ENCODE data around the gene WWP2. TPM values are rescaled to one million over a fixed set of nuclear protein-coding genes. Genes with fewer than 3 reads are reported as not detected.

Gene WWP2
- polyA plus RNA-seq, 1 donor from 2014 or later: 61.5 TPM

GRCh38 chr16:69932228-69932627, 170.1 kb downstream of the WWP2 start:
- H3K4me1 Mint-ChIP-seq: no peaks in the 10 kb centered on the region
- H3K27me3 Mint-ChIP-seq: no peaks in the 10 kb centered on the region
- H3K27ac Mint-ChIP-seq: no peak overlapping the region
- no peak overlapping the region for H3K4me3 Mint-ChIP-seq
- H3K36me3 Mint-ChIP-seq: no peaks in the 10 kb centered on the region
- no peaks in the 10 kb centered on the region for H3K9me3 Mint-ChIP-seq

- no peak overlapping the region for H3K27ac Mint-ChIP-seq
- no peak overlapping the region for H3K4me3 Mint-ChIP-seq
- H3K9me3 Mint-ChIP-seq: no peaks in the 10 kb centered on the region
- no peaks in the 10 kb centered on the region for H3K36me3 Mint-ChIP-seq
- H3K27me3 Mint-ChIP-seq: no peaks in the 10 kb centered on the region
- H3K4me1 Mint-ChIP-seq: no peaks in the 10 kb centered on the region
Measured at GRCh38 chr16:69932691-69933392, 170.7 kb downstream of the WWP2 start.

GRCh38 chr16:69934044-69934443, 171.9 kb downstream of the WWP2 start:
- Mint-ChIP-seq H3K36me3 (no peaks in the 10 kb centered on the region), H3K27me3 (no peaks in the 10 kb centered on the region), H3K27ac (peak overlapping the region in 1 of 3 donors; percentile 84), H3K4me3 (no peak overlapping the region), H3K4me1 (no peaks in the 10 kb centered on the region), H3K9me3 (no peaks in the 10 kb centered on the region)

DNA sequence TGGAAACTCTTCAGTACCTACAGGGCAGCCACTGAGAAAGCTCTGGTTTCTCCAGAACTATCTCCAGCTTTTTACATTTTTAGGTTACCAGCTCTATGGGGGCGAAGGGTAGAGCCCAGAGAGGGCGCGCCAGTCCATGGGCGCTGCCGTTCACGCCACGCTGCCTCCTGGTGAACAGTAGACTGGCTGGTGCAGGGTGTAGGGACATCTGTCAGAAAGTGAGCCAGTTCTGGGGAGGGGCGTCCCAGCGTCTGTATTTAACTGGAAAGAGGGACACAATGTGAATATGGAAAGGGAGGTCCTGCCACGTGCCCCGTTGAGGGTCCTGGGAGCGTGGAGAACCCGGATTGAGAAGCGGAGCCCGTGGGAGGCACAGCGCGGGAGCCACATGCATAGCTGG, 172.6 kb downstream of the WWP2 start:
- Mint-ChIP-seq H3K9me3 (no peaks in the 10 kb centered on the region), H3K36me3 (no peaks in the 10 kb centered on the region), H3K27ac (no peak overlapping the region), H3K4me1 (no peaks in the 10 kb centered on the region), H3K4me3 (no peak overlapping the region), H3K27me3 (no peaks in the 10 kb centered on the region)

GRCh38 chr16:69935278-69935711, 173.2 kb downstream of the WWP2 start:
- Mint-ChIP-seq H3K36me3 (peaks cover 2% of the 10 kb centered on the region), H3K27me3 (no peaks in the 10 kb centered on the region), H3K4me1 (no peaks in the 10 kb centered on the region), H3K9me3 (no peaks in the 10 kb centered on the region), H3K4me3 (no peak overlapping the region), H3K27ac (no peak overlapping the region)

GRCh38 chr16:69935740-69936139, 173.6 kb downstream of the WWP2 start:
- Mint-ChIP-seq H3K27me3 (no peaks in the 10 kb centered on the region), H3K4me3 (no peak overlapping the region), H3K27ac (no peak overlapping the region), H3K4me1 (no peaks in the 10 kb centered on the region), H3K36me3 (peaks cover 2% of the 10 kb centered on the region), H3K9me3 (no peaks in the 10 kb centered on the region)

DNA sequence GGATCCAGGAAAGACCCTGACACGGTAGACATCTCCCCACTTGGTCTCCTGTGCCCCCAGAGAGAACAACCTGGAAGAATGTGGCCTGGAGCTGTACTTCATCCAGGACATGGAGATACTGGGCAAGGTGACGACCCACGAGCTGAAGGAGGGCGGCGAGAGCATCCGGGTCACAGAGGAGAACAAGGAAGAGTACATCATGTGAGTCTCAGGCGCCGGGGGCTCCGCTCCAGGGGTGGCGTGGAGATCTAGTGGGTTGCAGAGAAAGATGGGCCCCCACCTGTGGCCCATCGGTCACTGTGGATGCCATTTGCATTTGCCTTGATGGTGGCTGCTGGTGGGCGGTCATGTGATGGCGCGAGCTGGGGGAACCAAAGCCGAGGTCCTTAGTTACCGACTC, 174.1 kb downstream of the WWP2 start:
- Mint-ChIP-seq H3K27ac (no peak overlapping the region), H3K27me3 (no peaks in the 10 kb centered on the region), H3K4me3 (no peak overlapping the region), H3K9me3 (no peaks in the 10 kb centered on the region), H3K4me1 (no peaks in the 10 kb centered on the region), H3K36me3 (peaks cover 2% of the 10 kb centered on the region)

- Mint-ChIP-seq H3K27ac (peak overlapping the region in 1 of 3 donors; percentile 23), H3K4me1 (no peaks in the 10 kb centered on the region), H3K4me3 (no peak overlapping the region), H3K9me3 (no peaks in the 10 kb centered on the region), H3K36me3 (peaks cover 2% of the 10 kb centered on the region), H3K27me3 (no peaks in the 10 kb centered on the region)
Measured at GRCh38 chr16:69936751-69937211, 174.6 kb downstream of the WWP2 start.

DNA sequence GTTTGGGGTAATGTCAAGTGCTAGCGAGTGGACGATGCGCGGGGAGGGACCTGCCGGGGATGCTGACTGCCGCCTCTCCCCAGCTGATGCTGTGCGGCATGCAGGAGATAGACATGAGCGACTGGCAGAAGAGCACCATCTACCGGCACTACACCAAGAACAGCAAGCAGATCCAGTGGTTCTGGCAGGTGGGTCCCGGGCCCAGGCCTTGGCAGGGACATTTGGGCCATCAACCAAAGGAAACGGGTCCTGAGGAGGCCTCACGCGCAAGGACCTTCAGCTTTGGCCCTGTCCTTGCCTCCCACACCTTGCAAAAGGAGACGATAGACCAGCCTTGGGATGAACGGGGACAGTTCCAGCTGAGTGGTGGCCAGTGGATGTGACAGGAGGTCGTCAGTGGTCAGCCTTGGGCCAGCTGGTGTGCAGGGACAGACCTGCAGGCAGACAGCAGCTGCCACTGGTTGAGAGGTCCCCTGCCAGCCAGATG, 175.4 kb downstream of the WWP2 start:
- H3K36me3 Mint-ChIP-seq: peaks cover 2% of the 10 kb centered on the region
- H3K4me1 Mint-ChIP-seq: no peaks in the 10 kb centered on the region
- H3K27me3 Mint-ChIP-seq: no peaks in the 10 kb centered on the region
- no peak overlapping the region for H3K4me3 Mint-ChIP-seq
- no peaks in the 10 kb centered on the region for H3K9me3 Mint-ChIP-seq
- H3K27ac Mint-ChIP-seq: no peak overlapping the region

- no peaks in the 10 kb centered on the region for H3K9me3 Mint-ChIP-seq
- H3K4me1 Mint-ChIP-seq: no peaks in the 10 kb centered on the region
- H3K27me3 Mint-ChIP-seq: no peaks in the 10 kb centered on the region
- no peak overlapping the region for H3K4me3 Mint-ChIP-seq
- H3K27ac Mint-ChIP-seq: no peak overlapping the region
- peaks cover 4% of the 10 kb centered on the region for H3K36me3 Mint-ChIP-seq
Measured at GRCh38 chr16:69938981-69939820, 177.1 kb downstream of the WWP2 start.

DNA sequence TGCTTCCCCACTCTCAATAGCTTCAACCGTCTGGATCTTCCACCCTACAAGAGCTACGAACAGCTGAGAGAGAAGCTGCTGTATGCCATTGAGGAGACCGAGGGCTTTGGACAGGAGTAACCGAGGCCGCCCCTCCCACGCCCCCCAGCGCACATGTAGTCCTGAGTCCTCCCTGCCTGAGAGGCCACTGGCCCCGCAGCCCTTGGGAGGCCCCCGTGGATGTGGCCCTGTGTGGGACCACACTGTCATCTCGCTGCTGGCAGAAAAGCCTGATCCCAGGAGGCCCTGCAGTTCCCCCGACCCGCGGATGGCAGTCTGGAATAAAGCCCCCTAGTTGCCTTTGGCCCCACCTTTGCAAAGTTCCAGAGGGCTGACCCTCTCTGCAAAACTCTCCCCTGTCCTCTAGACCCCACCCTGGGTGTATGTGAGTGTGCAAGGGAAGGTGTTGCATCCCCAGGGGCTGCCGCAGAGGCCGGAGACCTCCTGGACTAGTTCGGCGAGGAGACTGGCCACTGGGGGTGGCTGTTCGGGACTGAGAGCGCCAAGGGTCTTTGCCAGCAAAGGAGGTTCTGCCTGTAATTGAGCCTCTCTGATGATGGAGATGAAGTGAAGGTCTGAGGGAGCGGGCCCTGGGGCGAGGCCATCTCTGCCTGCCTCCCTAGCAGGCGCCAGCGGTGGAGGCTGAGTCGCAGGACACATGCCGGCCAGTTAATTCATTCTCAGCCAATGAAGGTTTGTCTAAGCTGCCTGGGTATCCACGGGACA, 177.9 kb downstream of the WWP2 start:
- no peak overlapping the region for H3K27ac Mint-ChIP-seq
- no peak overlapping the region for H3K4me3 Mint-ChIP-seq
- no peaks in the 10 kb centered on the region for H3K9me3 Mint-ChIP-seq
- no peaks in the 10 kb centered on the region for H3K4me1 Mint-ChIP-seq
- H3K36me3 Mint-ChIP-seq: peaks cover 4% of the 10 kb centered on the region
- no peaks in the 10 kb centered on the region for H3K27me3 Mint-ChIP-seq

DNA sequence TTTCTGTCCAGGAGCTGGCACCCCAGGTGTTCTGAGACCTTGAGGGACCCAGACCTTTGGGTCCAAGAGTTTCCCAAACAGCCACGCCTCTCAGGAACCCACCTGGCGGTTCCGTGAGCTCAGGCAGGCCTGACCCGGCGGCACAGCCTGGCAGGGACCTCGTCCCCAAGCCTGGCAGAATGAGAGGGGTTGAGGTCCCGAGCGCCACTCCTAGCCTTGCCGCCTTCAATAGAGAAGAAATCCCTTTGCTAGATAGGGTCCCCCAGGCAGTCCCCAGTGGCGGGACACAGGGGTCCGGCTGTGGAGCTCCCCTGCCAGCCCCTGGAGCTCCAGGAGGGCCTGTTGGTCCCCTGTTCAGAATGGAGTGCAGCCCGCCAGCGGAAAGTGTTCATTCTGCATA, 178.5 kb downstream of the WWP2 start:
- no peak overlapping the region for H3K4me3 Mint-ChIP-seq
- no peaks in the 10 kb centered on the region for H3K9me3 Mint-ChIP-seq
- no peaks in the 10 kb centered on the region for H3K27me3 Mint-ChIP-seq
- no peak overlapping the region for H3K27ac Mint-ChIP-seq
- H3K36me3 Mint-ChIP-seq: peaks cover 4% of the 10 kb centered on the region
- H3K4me1 Mint-ChIP-seq: no peaks in the 10 kb centered on the region

DNA sequence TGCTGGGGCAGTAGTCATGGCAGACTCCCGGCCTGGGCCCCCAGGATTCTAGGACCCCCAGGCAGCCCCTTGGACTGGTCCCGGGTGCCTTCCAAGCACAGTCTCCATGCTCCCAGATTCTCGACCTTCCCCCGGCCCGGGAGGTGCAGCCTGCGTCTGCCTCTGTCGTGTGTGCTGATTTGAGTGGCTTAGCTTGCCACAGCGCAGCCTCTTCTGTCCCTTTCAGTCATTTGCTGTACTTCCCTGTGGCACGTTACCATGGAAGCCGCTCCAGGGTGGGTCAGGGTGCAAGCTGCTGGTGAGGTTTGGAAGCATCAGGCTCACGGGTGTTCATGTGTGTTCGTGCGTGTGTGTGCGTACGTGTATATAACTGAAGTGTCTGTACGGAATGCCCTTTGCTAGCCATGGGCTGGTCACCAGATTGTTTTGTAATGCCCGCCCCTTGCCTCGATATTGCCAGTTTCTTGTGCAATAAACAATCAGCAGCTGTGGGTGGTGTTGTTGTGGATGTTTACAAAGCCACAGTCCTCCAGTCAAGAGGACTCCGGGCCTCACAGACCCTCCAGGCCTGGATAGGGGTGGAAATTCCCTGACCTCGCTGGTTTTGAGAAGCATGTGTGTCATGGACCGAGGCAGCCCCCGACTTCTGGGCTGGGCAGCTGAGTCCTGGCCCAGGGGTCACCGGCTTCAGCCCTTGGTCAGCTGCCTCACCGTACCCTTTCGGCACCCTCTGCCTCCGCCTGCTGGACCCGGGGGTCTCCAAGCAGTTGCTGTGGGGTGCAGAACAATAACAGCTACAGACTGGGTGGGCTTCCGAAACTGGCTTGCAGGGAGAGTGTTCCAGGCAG, 179.3 kb downstream of the WWP2 start:
- H3K4me1 Mint-ChIP-seq: no peaks in the 10 kb centered on the region
- no peaks in the 10 kb centered on the region for H3K27me3 Mint-ChIP-seq
- H3K36me3 Mint-ChIP-seq: peaks cover 4% of the 10 kb centered on the region
- H3K27ac Mint-ChIP-seq: peak overlapping the region in 1 of 3 donors; percentile 9
- H3K4me3 Mint-ChIP-seq: no peak overlapping the region
- no peaks in the 10 kb centered on the region for H3K9me3 Mint-ChIP-seq

GRCh38 chr16:69942099-69942491, 180.0 kb downstream of the WWP2 start:
- Mint-ChIP-seq H3K9me3 (no peaks in the 10 kb centered on the region), H3K27ac (no peak overlapping the region), H3K36me3 (peaks cover 4% of the 10 kb centered on the region), H3K4me3 (no peak overlapping the region), H3K4me1 (no peaks in the 10 kb centered on the region), H3K27me3 (no peaks in the 10 kb centered on the region)

All from IgD-negative memory B cell (primary cell).